PC-3 (cell line): Measurements from ENCODE around the gene RETREG1. TPM values are rescaled to one million over a fixed set of nuclear protein-coding genes. Genes with fewer than 3 reads are reported as not detected.

Experiments
- ATAC-seq: fragments of 200-7000 bp; cut with Tn5 transposase; 2 replicates; pipeline ENCODE4 v1.9.1; 2020; ENCODE audit warnings: mild to moderate bottlenecking, moderate library complexity
- BruUV-seq: library from RNA; stranded (reverse); fragments of 400-500 nt; replicated peaks from 2 replicates; lab custom pipeline; 2021; lab: Mats Ljungman, UMichigan
- CTCF ChIA-PET: fragments of 300-600 bp; sonication (Branson Sonifier 250); formaldehyde crosslinking; loops from one replicate; lab custom pipeline; 2022; ENCODE audit warnings: antibody characterized with exemption; lab: Charles Lee
- POLR2A ChIA-PET: fragments of 300-600 bp; sonication (Branson Sonifier 250); formaldehyde crosslinking; loops from one replicate; lab custom pipeline; 2022; ENCODE audit warnings: antibody characterized with exemption; ENCODE audit not compliant: unreplicated experiment; lab: Charles Lee
- DNase-seq: peaks from one replicate; pipeline ENCODE4 v3.0.0-alpha.2; 2015
- H2AFZ ChIP-seq: fragments of 300-600 bp; sonication (generic); 2 replicates; pipeline ENCODE4 v1.6.0; 2016; ENCODE audit warnings: antibody characterized with exemption, low read length
- H3F3A ChIP-seq: fragments of 300-600 bp; sonication (generic); one replicate; pipeline ENCODE4 v1.6.0; 2017; ENCODE audit warnings: antibody characterized with exemption, low read length, control low read depth, mild to moderate bottlenecking; ENCODE audit not compliant: unreplicated experiment
- H3K27ac ChIP-seq: fragments of 300-600 bp; sonication (generic); 2 replicates; pipeline ENCODE4 v1.5.1; 2016; ENCODE audit warnings: mild to moderate bottlenecking, low read length
- H3K27me3 ChIP-seq: fragments of 300-600 bp; sonication (generic); 2 replicates; pipeline ENCODE4 v1.6.1; 2016; ENCODE audit warnings: low read length, mixed read lengths
- H3K36me3 ChIP-seq: fragments of 300-600 bp; sonication (generic); 2 replicates; pipeline ENCODE4 v1.6.1; 2016; ENCODE audit warnings: low read depth, mixed run types, low read length, mixed read lengths
- H3K4me1 ChIP-seq: fragments of 300-600 bp; sonication (generic); 2 replicates; pipeline ENCODE4 v1.5.1; 2016; ENCODE audit warnings: low read length; ENCODE audit not compliant: insufficient read depth
- H3K4me2 ChIP-seq: fragments of 300-600 bp; sonication (generic); 2 replicates; pipeline ENCODE4 v1.6.0; 2016; ENCODE audit warnings: low read length
- H3K4me3 ChIP-seq: fragments of 300-600 bp; sonication (generic); 2 replicates; pipeline ENCODE4 v1.5.1; 2016; ENCODE audit warnings: mild to moderate bottlenecking, low read length, mixed read lengths
- H3K79me2 ChIP-seq: fragments of 300-600 bp; sonication (generic); 2 replicates; pipeline ENCODE4 v1.6.1; 2017; ENCODE audit warnings: low read length, mixed read lengths
- H3K9ac ChIP-seq: fragments of 300-600 bp; sonication (generic); 2 replicates; pipeline ENCODE4 v1.6.0; 2016; ENCODE audit warnings: mild to moderate bottlenecking, low read length
- H3K9me2 ChIP-seq: fragments of 300-600 bp; sonication (generic); replicated peaks from 2 replicates; pipeline ENCODE4 v1.6.1; 2016; ENCODE audit warnings: mixed run types, low read length, mixed read lengths
- H3K9me3 ChIP-seq: fragments of 300-600 bp; sonication (generic); 2 replicates; pipeline ENCODE4 v1.6.1; 2016; ENCODE audit warnings: low read length, mixed read lengths
- H4K20me1 ChIP-seq: fragments of 300-600 bp; sonication (generic); 2 replicates; pipeline ENCODE4 v1.6.1; 2016; ENCODE audit warnings: low read length, mixed read lengths
- EZH2 ChIP-seq: fragments of 300-600 bp; sonication (generic); IDR thresholded peaks from one replicate; pipeline ENCODE4 v1.6.1; 2017; ENCODE audit warnings: antibody characterized with exemption, mild to moderate bottlenecking, low read length; ENCODE audit not compliant: unreplicated experiment
- EZH2phosphoT487 ChIP-seq: fragments of 300-600 bp; sonication (generic); IDR thresholded peaks from 2 replicates; pipeline ENCODE4 v1.6.1; 2018; ENCODE audit warnings: mild to moderate bottlenecking, antibody characterized with exemption, low read length, borderline replicate concordance
- intact Hi-C: fragments of 100-400 bp; cut with micrococcal nuclease; formaldehyde crosslinking; loops from 2 replicates; pipeline ENCODE4 v1.9.0; 2023
- total RNA-seq: library from RNA; depleted of rRNA; stranded (reverse); fragments of >200 nt; gene quantifications from 2 replicates; pipeline ENCODE4 v1.2.3, GENCODE V29; 2014
- TF ChIP-seq, protein P1 (sequence below): fragments of 300-600 bp; sonication (generic); conservative IDR thresholded peaks from 2 replicates; pipeline ENCODE4 v1.5.1; 2017; ENCODE audit warnings: antibody characterized with exemption, low read depth, mild to moderate bottlenecking, low read length

RETREG1 gene
- total RNA-seq, 1 experiment from 2014 or later, result 1.7 TPM

DNA sequence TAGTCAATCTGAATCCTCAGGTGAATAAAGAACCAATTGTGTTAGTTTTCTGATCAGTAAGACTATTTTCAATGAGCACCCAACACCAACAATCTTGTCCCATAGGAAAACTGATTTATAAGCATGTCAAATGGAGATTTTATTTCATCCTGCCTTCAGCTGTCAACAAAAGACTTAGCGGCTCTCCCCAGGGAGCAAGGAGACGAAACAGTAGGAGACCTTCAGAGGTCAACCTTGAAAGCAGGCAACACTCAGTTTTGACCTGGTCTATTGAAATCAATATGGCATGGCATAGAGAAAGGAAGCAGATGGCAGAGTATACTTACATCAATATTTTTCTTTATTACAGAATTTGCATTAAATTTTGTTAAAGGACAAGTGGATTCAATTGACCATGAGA lies 185.3 kb downstream of the RETREG1 start:
- BruUV-seq, result no TSS peak
- H3K27ac ChIP-seq, result no peak overlapping the region
- H3F3A ChIP-seq, result no peaks in the 10 kb centered on the region
- ATAC-seq (no peak), DNase-seq (no peak)
- no peak overlapping the region for H3K9ac ChIP-seq
- H4K20me1 ChIP-seq, result no peaks in the 10 kb centered on the region
- H3K36me3 ChIP-seq, result no peaks in the 10 kb centered on the region
- H3K79me2 ChIP-seq, result no peaks in the 10 kb centered on the region
- H3K27me3 ChIP-seq, result peaks cover 51% of the 10 kb centered on the region
- no peak overlapping the region for H3K4me2 ChIP-seq
- no peaks in the 10 kb centered on the region for H3K9me2 ChIP-seq
- POLR2A ChIA-PET, result no interaction called here
- no peak overlapping the region for H2AFZ ChIP-seq
- H3K4me1 ChIP-seq, result no peaks in the 10 kb centered on the region
- no peaks in the 10 kb centered on the region for H3K9me3 ChIP-seq
- CTCF ChIA-PET, result no interaction called here
- no peak overlapping the region for H3K4me3 ChIP-seq
- TF ChIP-seq, protein P1, sequence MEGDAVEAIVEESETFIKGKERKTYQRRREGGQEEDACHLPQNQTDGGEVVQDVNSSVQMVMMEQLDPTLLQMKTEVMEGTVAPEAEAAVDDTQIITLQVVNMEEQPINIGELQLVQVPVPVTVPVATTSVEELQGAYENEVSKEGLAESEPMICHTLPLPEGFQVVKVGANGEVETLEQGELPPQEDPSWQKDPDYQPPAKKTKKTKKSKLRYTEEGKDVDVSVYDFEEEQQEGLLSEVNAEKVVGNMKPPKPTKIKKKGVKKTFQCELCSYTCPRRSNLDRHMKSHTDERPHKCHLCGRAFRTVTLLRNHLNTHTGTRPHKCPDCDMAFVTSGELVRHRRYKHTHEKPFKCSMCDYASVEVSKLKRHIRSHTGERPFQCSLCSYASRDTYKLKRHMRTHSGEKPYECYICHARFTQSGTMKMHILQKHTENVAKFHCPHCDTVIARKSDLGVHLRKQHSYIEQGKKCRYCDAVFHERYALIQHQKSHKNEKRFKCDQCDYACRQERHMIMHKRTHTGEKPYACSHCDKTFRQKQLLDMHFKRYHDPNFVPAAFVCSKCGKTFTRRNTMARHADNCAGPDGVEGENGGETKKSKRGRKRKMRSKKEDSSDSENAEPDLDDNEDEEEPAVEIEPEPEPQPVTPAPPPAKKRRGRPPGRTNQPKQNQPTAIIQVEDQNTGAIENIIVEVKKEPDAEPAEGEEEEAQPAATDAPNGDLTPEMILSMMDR, result no peak
- TF ChIP-seq EZH2, result no peak
- no peak for TF ChIP-seq EZH2phosphoT487
- intact Hi-C loops, result no loop called here

DNA sequence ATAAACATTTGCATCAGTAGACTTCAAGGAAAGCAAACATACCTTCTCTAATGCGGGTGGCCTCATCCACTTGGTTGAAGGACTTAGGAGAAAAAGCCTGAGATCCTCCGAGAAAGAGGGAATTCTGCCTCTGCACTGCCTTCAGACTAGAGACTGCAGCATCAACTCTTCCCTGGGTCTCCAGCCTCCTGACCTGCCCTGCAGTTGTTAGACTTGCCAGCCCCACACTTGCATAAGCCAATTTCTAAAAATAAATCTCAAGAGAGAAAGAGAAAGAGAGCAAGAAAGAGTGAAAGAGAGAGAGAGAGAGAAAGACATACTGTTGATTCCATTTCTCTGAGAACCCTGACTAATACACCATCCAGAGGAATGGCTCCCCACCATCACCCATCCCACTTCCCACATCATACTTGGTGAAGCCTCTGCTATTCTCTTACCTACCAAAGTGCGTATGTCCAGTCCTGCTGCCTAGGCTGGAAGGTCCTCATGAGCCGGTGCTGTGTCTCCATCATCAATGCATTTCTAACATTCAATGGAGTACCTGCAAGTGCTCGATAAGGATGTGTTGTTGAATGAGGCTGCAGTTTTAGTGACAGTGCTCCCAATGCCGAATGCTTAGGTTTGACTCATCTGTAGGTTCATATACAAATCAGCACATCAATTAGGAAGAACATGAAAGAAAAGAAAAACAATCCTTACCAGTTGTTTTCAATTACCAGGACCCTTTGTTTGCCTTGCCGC lies 186.3 kb downstream of the RETREG1 start:
- H3K36me3 ChIP-seq, result no peaks in the 10 kb centered on the region
- H3K27me3 ChIP-seq, result peaks cover 56% of the 10 kb centered on the region
- ATAC-seq (no peak), DNase-seq (no peak)
- BruUV-seq, result no TSS peak
- H4K20me1 ChIP-seq, result no peaks in the 10 kb centered on the region
- H3K4me1 ChIP-seq, result no peaks in the 10 kb centered on the region
- no peak overlapping the region for H2AFZ ChIP-seq
- H3K9me2 ChIP-seq, result no peaks in the 10 kb centered on the region
- TF ChIP-seq EZH2phosphoT487 (no peak), EZH2 (no peak)
- TF ChIP-seq, protein P1, result no peak
- CTCF ChIA-PET, result no interaction called here
- no peaks in the 10 kb centered on the region for H3F3A ChIP-seq
- intact Hi-C loops, result no loop called here
- POLR2A ChIA-PET, result no interaction called here
- H3K79me2 ChIP-seq, result no peaks in the 10 kb centered on the region
- no peak overlapping the region for H3K4me2 ChIP-seq
- no peaks in the 10 kb centered on the region for H3K9me3 ChIP-seq
- no peak overlapping the region for H3K9ac ChIP-seq
- no peak overlapping the region for H3K27ac ChIP-seq
- H3K4me3 ChIP-seq, result no peak overlapping the region

DNA sequence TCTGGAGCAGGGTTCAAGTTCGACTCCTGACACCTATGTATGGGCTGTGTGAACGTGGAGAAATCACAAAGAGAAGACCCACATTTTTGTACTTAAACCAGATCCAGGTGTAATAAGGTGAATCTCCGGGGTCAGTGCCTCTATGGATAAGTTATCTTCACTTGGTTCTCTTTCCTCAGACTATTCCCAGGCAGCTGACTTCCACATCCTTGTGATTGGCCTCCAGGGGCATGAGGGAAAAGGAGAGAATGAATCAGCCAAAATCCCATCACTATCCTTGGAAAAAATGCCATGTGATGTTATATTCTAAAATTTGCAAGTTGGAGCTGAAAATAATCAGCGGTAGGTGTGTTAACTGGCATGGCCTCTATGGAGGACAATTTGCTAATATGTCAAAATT lies 188.4 kb downstream of the RETREG1 start:
- no peak for DNase-seq
- H3K27ac ChIP-seq, result no peak overlapping the region
- no peak overlapping the region for H3K4me3 ChIP-seq
- no peak for ATAC-seq
- no peak overlapping the region for H2AFZ ChIP-seq
- TF ChIP-seq, protein P1, result peak; percentile 38; the same call in 1 of the 2 replicates
- TF ChIP-seq EZH2 (no peak), EZH2phosphoT487 (no peak)
- no peaks in the 10 kb centered on the region for H3K4me1 ChIP-seq
- H3K79me2 ChIP-seq, result no peaks in the 10 kb centered on the region
- intact Hi-C loops, result no loop called here
- no peak overlapping the region for H3K9ac ChIP-seq
- H3K27me3 ChIP-seq, result peaks cover 43% of the 10 kb centered on the region
- H3K9me2 ChIP-seq, result no peaks in the 10 kb centered on the region
- CTCF ChIA-PET, result no interaction called here
- H3K9me3 ChIP-seq, result no peaks in the 10 kb centered on the region
- no peaks in the 10 kb centered on the region for H3K36me3 ChIP-seq
- BruUV-seq, result no TSS peak
- H4K20me1 ChIP-seq, result no peaks in the 10 kb centered on the region
- POLR2A ChIA-PET, result no interaction called here
- H3K4me2 ChIP-seq, result no peak overlapping the region
- H3F3A ChIP-seq, result no peaks in the 10 kb centered on the region
